Upper lobe of left lung (tissue), 6 donors: ENCODE measurements around the gene PPP1R9A. TPM values are rescaled to one million over a fixed set of nuclear protein-coding genes. Genes with fewer than 3 reads are reported as not detected.

Experiments
- ATAC-seq, 2 donors: fragments of 200-7000 bp; cut with Tn5 transposase; one replicate each; pipeline ENCODE4 v1.9.1; 2022; ENCODE audit warnings: mild to moderate bottlenecking in 2 of 2, moderate library complexity in 2 of 2; ENCODE audit not compliant: low FRiP score in 2 of 2
- DNase-seq, 2 donors: peaks; one replicate each; pipeline ENCODE4 v3.0.0-alpha.2; 2019 to 2020
- H3K27ac ChIP-seq, 4 donors: fragments of 200-600 bp; sonication (generic); one replicate each; pipeline ENCODE4 v1.5.1; 2016 to 2019
- H3K27me3 ChIP-seq, 4 donors: fragments of 200-600 bp; sonication (generic); one replicate each; pipeline ENCODE4 v1.5.1; 2017 to 2019
- H3K36me3 ChIP-seq, 4 donors: fragments of 200-600 bp; sonication (generic); one replicate each; pipeline ENCODE4 v1.5.1; 2016 to 2019
- H3K4me1 ChIP-seq, 4 donors: fragments of 200-600 bp; sonication (generic); one replicate each; pipeline ENCODE4 v1.5.1; 2018 to 2019
- H3K4me3 ChIP-seq, 4 donors: fragments of 200-600 bp; sonication (generic); one replicate each; pipeline ENCODE4 v1.5.1; 2017 to 2019; ENCODE audit warnings: mild to moderate bottlenecking in 2 of 4, moderate library complexity in 1 of 4
- H3K9me3 ChIP-seq, 4 donors: fragments of 200-600 bp; sonication (generic); one replicate each; pipeline ENCODE4 v1.5.1; 2018 to 2019
- EP300 ChIP-seq, 4 donors: sonication (generic); formaldehyde crosslinking; IDR thresholded peaks; one replicate each; pipeline ENCODE4 v1.5.1; 2017; ENCODE audit warnings: antibody characterized with exemption in 4 of 4, control low read depth in 2 of 4
- POLR2A ChIP-seq, 4 donors: fragments of 450-650 bp; IDR thresholded peaks; one replicate each; pipeline ENCODE4 v1.5.1; 2016 to 2017; ENCODE audit warnings: antibody characterized with exemption in 4 of 4, mild to moderate bottlenecking in 2 of 4
- POLR2AphosphoS5 ChIP-seq, 2 donors: sonication (generic); formaldehyde crosslinking; IDR thresholded peaks; one replicate each; pipeline ENCODE4 v1.5.1; 2017; ENCODE audit warnings: antibody characterized with exemption in 2 of 2
- WGBS, 2 donors: methylation state at CpG; one replicate each; pipeline ENCODE4 v1.1.5; 2017 to 2018; 5-methylcytosine and 5-hydroxymethylcytosine counted together
- total RNA-seq, 6 donors: library from RNA; depleted of rRNA in 4 of 6; stranded (reverse); fragments of >200 nt in 4 of 6; gene quantifications; one replicate each; pipeline versions ENCODE4 v1.1.0 to v1.2.1, GENCODE V29; 2016 to 2021
- TF ChIP-seq, protein P1 (sequence below), 6 experiments: fragments of 450-650 bp in 4 of 6; fragments of 200-600 bp in 2 of 6; sonication (generic) in 2 of 6; IDR thresholded peaks; one replicate each; pipeline ENCODE4 v1.5.1; 2016 to 2019; ENCODE audit warnings: antibody characterized with exemption in 6 of 6
- donor health status: DM: no; HTN: no; CAD: no; lungs with moderate emphysema.
- donor health status: DM: no; HTN: yes; CAD: no; lungs with severe emphysema.

Gene PPP1R9A
- total RNA-seq, 6 donors from 2014 or later = 16.9 to 41.9 (median 26.2) TPM

DNA sequence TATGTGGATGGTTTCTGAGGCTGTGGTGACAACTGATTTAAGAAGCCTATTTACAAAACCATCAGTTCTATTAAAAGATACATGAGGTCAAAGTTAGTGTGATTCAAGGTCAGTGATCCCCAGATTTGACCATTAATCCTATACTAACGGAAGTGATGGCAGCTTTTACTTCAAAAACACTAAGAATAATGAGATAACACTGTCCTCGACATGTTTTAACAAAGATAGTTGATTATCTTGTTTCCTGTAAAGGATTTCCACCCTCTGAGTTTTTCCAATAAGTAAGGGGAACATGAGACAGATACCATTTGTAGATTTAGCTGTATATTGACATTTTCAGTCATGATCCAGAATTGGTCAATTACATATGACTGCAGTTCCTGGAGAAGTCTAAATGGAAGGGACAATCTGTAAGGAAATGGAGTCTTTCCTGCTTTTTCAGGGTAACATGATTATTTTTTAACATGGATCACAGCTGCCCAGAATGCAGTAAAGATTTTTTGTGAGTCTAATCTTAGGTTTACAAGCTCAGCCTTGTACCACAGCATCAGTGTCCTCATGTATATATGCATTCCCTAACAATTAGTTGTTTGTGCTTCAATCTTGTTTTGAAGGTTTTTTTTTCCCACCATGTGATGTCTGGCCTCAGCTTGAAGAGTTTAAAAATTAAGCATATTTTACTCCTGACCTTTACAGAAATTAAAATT lies 188.0 kb downstream of the PPP1R9A start:
- H3K4me3 ChIP-seq = no peak overlapping the region
- H3K9me3 ChIP-seq = no peaks in the 10 kb centered on the region
- DNase-seq (no peak), ATAC-seq (no peak)
- 35 to 48% methylated on average over 2 of the region's 2 CpGs for WGBS, 2 donors
- TF ChIP-seq POLR2AphosphoS5 (IDR thresholded peaks at IDR 0.05) (no peak), POLR2A (IDR thresholded peaks at IDR 0.05) (no peak), EP300 (IDR thresholded peaks at IDR 0.05) (no peak)
- TF ChIP-seq, protein P1, sequence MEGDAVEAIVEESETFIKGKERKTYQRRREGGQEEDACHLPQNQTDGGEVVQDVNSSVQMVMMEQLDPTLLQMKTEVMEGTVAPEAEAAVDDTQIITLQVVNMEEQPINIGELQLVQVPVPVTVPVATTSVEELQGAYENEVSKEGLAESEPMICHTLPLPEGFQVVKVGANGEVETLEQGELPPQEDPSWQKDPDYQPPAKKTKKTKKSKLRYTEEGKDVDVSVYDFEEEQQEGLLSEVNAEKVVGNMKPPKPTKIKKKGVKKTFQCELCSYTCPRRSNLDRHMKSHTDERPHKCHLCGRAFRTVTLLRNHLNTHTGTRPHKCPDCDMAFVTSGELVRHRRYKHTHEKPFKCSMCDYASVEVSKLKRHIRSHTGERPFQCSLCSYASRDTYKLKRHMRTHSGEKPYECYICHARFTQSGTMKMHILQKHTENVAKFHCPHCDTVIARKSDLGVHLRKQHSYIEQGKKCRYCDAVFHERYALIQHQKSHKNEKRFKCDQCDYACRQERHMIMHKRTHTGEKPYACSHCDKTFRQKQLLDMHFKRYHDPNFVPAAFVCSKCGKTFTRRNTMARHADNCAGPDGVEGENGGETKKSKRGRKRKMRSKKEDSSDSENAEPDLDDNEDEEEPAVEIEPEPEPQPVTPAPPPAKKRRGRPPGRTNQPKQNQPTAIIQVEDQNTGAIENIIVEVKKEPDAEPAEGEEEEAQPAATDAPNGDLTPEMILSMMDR (IDR thresholded peaks at IDR 0.05) = no peak
- H3K27me3 ChIP-seq = no peaks in the 10 kb centered on the region
- no peaks in the 10 kb centered on the region for H3K36me3 ChIP-seq
- no peak overlapping the region for H3K27ac ChIP-seq
- peaks cover 0 to 9% (median 4%) of the 10 kb centered on the region in 4 donors for H3K4me1 ChIP-seq

DNA sequence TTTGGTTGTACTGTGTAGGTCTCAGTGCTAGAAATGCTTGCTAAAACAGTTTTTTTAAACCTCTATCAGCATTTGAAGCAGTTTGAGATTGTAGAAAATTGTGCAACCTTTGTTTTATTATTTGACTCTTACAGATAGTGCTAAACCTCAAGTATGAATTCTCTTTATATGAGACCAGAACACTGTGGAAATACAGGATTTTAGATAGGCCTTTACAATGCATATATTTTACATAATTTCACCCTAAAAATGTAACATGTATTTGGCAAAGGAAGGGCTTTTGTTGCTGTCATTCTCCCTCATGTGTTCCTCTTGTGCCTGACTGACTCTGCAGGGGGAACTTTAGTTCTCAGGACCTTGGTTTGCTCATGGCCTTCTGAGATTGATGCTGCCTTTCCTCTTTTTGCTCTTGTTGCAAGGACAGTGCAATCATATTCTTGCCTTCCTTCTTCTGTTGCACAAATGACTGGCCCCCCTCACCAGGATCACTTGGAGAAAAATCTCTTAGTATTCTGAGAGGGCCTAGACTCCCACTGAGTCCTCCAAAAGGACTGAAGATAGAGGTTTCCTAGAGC lies 188.7 kb downstream of the PPP1R9A start:
- no peak for DNase-seq
- TF ChIP-seq POLR2A (IDR thresholded peaks at IDR 0.05) = no peak
- TF ChIP-seq, protein P1 (IDR thresholded peaks at IDR 0.05) = no peak
- no peak for TF ChIP-seq EP300 (IDR thresholded peaks at IDR 0.05)
- no peak for TF ChIP-seq POLR2AphosphoS5 (IDR thresholded peaks at IDR 0.05)
- Histone ChIP-seq H3K36me3 (no peaks in the 10 kb centered on the region), H3K27ac (no peak overlapping the region), H3K9me3 (no peaks in the 10 kb centered on the region), H3K4me1 (peaks cover 0 to 9% (median 4%) of the 10 kb centered on the region in 4 donors), H3K4me3 (no peak overlapping the region), H3K27me3 (no peaks in the 10 kb centered on the region)
- ATAC-seq = no peak

DNA sequence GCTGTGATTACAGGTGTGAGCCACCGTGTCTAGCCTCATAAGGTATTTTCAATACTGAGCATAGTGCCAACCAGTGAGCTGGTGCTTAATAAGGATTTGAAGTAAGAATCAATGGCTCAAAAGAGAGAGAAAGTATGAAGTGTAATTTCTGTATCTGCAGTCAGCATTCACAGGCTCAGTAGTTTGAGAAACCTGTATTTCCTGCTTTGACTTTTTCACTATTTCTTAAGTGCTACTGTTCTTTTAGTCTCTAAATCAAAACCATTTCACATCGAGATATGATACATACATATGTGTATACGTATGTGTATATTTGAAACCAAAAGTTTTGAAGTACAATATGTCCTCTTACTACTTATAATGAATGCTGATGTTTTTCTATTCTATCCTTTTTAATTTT lies 189.9 kb downstream of the PPP1R9A start:
- DNase-seq (no peak), ATAC-seq (no peak)
- TF ChIP-seq EP300 (IDR thresholded peaks at IDR 0.05) (no peak), POLR2AphosphoS5 (IDR thresholded peaks at IDR 0.05) (no peak), POLR2A (IDR thresholded peaks at IDR 0.05) (no peak)
- TF ChIP-seq, protein P1 (IDR thresholded peaks at IDR 0.05) = no peak
- Histone ChIP-seq H3K9me3 (no peaks in the 10 kb centered on the region), H3K4me3 (no peak overlapping the region), H3K36me3 (no peaks in the 10 kb centered on the region), H3K27ac (no peak overlapping the region), H3K4me1 (peaks cover 0 to 9% (median 3%) of the 10 kb centered on the region in 4 donors), H3K27me3 (no peaks in the 10 kb centered on the region)
- 71 to 79% methylated on average over 3 of the region's 3 CpGs for WGBS, 2 donors

DNA sequence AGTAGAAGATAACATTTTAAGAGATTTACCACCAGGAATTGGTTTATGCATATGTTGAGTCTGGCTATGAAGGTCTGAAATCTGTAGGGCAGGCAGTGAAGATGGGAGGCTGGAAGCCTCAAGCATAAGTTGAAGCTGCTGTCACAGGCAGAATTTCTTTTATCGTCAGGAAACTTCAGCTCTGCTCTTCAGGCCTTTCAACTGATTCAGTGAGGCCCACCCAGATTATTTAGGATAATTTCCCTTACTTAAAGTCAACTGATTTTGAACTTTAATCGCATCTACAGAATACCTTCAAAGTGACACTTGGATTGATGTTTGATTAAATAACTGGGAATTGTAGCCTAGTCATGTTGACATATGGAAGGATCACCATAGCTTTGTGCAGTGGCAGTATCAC lies 190.5 kb downstream of the PPP1R9A start:
- Histone ChIP-seq H3K4me1 (peaks cover 0 to 9% (median 3%) of the 10 kb centered on the region in 4 donors), H3K27ac (no peak overlapping the region), H3K9me3 (no peaks in the 10 kb centered on the region), H3K36me3 (no peaks in the 10 kb centered on the region), H3K4me3 (no peak overlapping the region), H3K27me3 (no peaks in the 10 kb centered on the region)
- TF ChIP-seq POLR2AphosphoS5 (IDR thresholded peaks at IDR 0.05) (no peak), EP300 (IDR thresholded peaks at IDR 0.05) (no peak), POLR2A (IDR thresholded peaks at IDR 0.05) (no peak)
- TF ChIP-seq, protein P1 (IDR thresholded peaks at IDR 0.05) = no peak
- ATAC-seq (no peak), DNase-seq (no peak)
- WGBS, 2 donors = 81 to 93% methylated on average over 2 of the region's 2 CpGs
